ENCODE results near the gene ELFN1.

Gene ELFN1

GRCh38 chr7:1741751-1742554 lies 71.9 kb downstream of the ELFN1 start:
- no peak for DNase-seq (ENCODE audit: low read depth in 2 of 2)

GRCh38 chr7:1742555-1743303 lies 72.7 kb downstream of the ELFN1 start:
- DNase-seq (ENCODE audit: low read depth in 2 of 2) = no peak

- no peak for DNase-seq (ENCODE audit: low read depth in 2 of 2)
Observed at GRCh38 chr7:1743481-1744230, 73.6 kb downstream of the ELFN1 start.

GRCh38 chr7:1744296-1745017 lies 74.4 kb downstream of the ELFN1 start:
- DNase-seq (ENCODE audit: low read depth in 2 of 2) = no peak

GRCh38 chr7:1745018-1745532 lies 75.0 kb downstream of the ELFN1 start:
- DNase-seq (ENCODE audit: low read depth in 2 of 2) = no peak

GRCh38 chr7:1745576-1746490 lies 75.8 kb downstream of the ELFN1 start:
- no peak for DNase-seq (ENCODE audit: low read depth in 2 of 2)

GRCh38 chr7:1746491-1746975 lies 76.5 kb downstream of the ELFN1 start:
- DNase-seq (ENCODE audit: low read depth in 2 of 2) = no peak

GRCh38 chr7:1747004-1747801 lies 77.1 kb downstream of the ELFN1 start:
- no peak for DNase-seq (ENCODE audit: low read depth in 2 of 2)

GRCh38 chr7:1748076-1748838 lies 78.2 kb downstream of the ELFN1 start:
- DNase-seq (ENCODE audit: low read depth in 2 of 2) = no peak

GRCh38 chr7:1748839-1749173 lies 78.7 kb downstream of the ELFN1 start:
- no peak for DNase-seq (ENCODE audit: low read depth in 2 of 2)

- no peak for DNase-seq (ENCODE audit: low read depth in 2 of 2)
Observed at GRCh38 chr7:1749351-1749863, 79.3 kb downstream of the ELFN1 start.

- DNase-seq (ENCODE audit: low read depth in 2 of 2) = no peak
Observed at GRCh38 chr7:1749864-1750466, 79.9 kb downstream of the ELFN1 start.

GRCh38 chr7:1750541-1751021 lies 80.5 kb downstream of the ELFN1 start:
- DNase-seq (ENCODE audit: low read depth in 2 of 2) = no peak

- no peak for DNase-seq (ENCODE audit: low read depth in 2 of 2)
Observed at GRCh38 chr7:1752111-1752510, 82.0 kb downstream of the ELFN1 start.

- DNase-seq (ENCODE audit: low read depth in 2 of 2) = no peak
Observed at GRCh38 chr7:1752771-1753563, 82.9 kb downstream of the ELFN1 start.

- no peak for DNase-seq (ENCODE audit: low read depth in 2 of 2)
Observed at GRCh38 chr7:1753564-1753867, 83.4 kb downstream of the ELFN1 start.

GRCh38 chr7:1754345-1754908 lies 84.3 kb downstream of the ELFN1 start:
- no peak for DNase-seq (ENCODE audit: low read depth in 2 of 2)

Measured in activated CD8-positive, alpha-beta memory T cell treated with anti-CD3 and anti-CD28 coated beads for 4 hours (primary cell).